NOMO-1 (cell line): ENCODE measurements around the gene FAM13A.
A peak's percentile ranks its signal among the peaks of the same experiment; 100 is the strongest.

Source experiments
- DNase-seq, 2 experiments: peaks; one replicate each; lab custom pipeline; 2025; ENCODE audit not compliant: unreplicated experiment in 2 of 2; lab: John Stamatoyannopoulos, UW

FAM13A gene

GRCh38 chr4:88754796-88755195, 302.2 kb downstream of the FAM13A start:
- no peak for DNase-seq

GRCh38 chr4:88753658-88754571, 303.1 kb downstream of the FAM13A start:
- no peak for DNase-seq

- DNase-seq = peak in 1 of 2 experiments; percentile 9
These were observed 304.2 kb downstream of the FAM13A start for GRCh38 chr4:88752754-88753153.

- no peak for DNase-seq
These were observed 304.9 kb downstream of the FAM13A start for GRCh38 chr4:88752076-88752463.

GRCh38 chr4:88751258-88752075, 305.5 kb downstream of the FAM13A start:
- peak in 1 of 2 experiments; percentile 39 for DNase-seq

GRCh38 chr4:88750369-88750768, 306.6 kb downstream of the FAM13A start:
- DNase-seq = no peak

GRCh38 chr4:88747351-88747750, 309.6 kb downstream of the FAM13A start:
- no peak for DNase-seq

- DNase-seq = no peak
These were observed 310.8 kb downstream of the FAM13A start for GRCh38 chr4:88746206-88746605.

GRCh38 chr4:88745581-88746163, 311.3 kb downstream of the FAM13A start:
- no peak for DNase-seq

- DNase-seq = no peak
These were observed 311.8 kb downstream of the FAM13A start for GRCh38 chr4:88745175-88745574.

GRCh38 chr4:88744609-88745008, 312.4 kb downstream of the FAM13A start:
- DNase-seq = no peak

- peak; percentile 34 to 46 for DNase-seq
These were observed 313.3 kb downstream of the FAM13A start for GRCh38 chr4:88743696-88744095.

GRCh38 chr4:88742561-88742960, 314.4 kb downstream of the FAM13A start:
- DNase-seq = peak; percentile 8 to 41

- DNase-seq = no peak
These were observed 318.8 kb downstream of the FAM13A start for GRCh38 chr4:88738180-88738579.

GRCh38 chr4:88737307-88737941, 319.6 kb downstream of the FAM13A start:
- no peak for DNase-seq

GRCh38 chr4:88736264-88736663, 320.7 kb downstream of the FAM13A start:
- no peak for DNase-seq

- DNase-seq = no peak
These were observed 321.4 kb downstream of the FAM13A start for GRCh38 chr4:88735564-88735963.

- no peak for DNase-seq
These were observed 322.5 kb downstream of the FAM13A start for GRCh38 chr4:88734403-88734949.

GRCh38 chr4:88732714-88733368, 324.1 kb downstream of the FAM13A start:
- DNase-seq = no peak

- no peak for DNase-seq
These were observed 325.6 kb downstream of the FAM13A start for GRCh38 chr4:88731381-88731780.
